Activated CD8-positive, alpha-beta memory T cell treated with anti-CD3 and anti-CD28 coated beads, Interleukin-2, amount 50 U/mL, for 24 hours (primary cell): Measurements from ENCODE around the gene PID1.
"Not testable (repeated sequence)": the region's sequence is repeated elsewhere in the genome, so short reads cannot be mapped to it uniquely, and the experiment has no call there.

Source experiments
- DNase-seq: peaks from one replicate; pipeline ENCODE4 v3.0.0-alpha.2; 2020; ENCODE audit errors: extremely low read depth

The PID1 gene

DNA sequence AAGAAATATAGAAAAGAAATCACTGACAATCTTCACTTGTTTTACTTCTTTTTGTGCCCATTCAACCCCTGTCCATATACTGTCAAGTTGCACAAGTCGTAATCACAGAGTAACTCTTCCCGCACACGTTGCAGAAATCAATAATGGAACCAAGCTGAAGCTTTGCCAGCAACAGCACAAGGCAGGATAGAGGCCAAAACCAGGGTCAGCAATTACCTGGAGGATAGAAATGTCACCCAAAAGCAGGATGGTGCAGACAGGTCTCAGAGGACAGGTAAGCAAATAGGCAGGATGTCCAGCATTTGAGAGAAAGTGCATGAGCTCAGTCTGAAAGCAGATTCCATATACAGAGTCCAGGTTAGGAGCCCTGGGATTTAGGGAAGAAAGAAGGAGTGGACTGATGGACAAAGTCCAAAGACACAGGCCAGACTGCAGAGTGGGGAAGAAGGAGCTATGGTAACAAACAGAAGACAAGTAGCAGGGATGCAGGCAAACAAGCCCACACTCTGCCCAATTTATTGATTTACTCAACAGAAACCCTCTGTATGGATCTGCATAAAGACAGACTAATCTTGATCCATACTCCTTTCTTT lies 52.7 kb downstream of the PID1 start:
- DNase-seq, result no peak

DNA sequence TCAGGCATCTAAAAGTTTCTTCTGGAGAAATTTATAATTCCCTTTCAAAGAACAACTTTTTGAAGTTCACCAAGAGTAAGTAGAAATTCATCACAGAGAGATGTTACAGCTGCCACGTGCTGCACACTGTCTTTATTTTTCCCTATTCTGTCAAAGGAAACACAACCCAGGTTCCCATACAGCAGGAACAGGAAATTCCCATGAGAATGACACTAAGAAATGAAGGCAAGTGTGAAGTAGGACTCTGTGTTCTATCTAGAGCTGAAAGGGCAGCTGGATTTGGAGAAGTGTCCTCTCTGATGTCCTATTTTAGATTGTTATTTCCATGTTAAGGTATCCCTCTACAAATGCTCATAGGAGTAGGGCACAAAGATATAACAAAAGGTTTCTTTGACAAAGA lies 58.8 kb downstream of the PID1 start:
- DNase-seq, result no peak

DNA sequence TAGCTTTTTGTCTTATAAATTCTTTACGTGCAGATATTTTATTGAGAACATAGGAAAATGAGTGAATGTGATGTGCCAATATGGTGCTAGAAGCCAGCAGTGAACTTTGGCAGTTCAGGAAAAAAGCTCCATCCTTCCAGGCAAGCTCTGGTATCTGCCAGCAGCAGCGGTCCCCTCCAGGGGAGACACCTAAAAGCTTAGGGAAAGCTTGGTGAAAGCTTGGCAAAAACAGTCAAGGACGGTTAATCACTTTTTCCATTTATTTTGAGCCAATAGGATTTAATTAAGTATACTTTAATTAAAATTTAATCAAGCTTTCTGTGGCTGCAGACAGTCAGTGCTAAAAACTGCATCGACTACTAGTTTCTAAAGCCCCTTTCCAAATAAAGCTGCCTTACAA lies 60.4 kb downstream of the PID1 start:
- DNase-seq, result no peak

DNA sequence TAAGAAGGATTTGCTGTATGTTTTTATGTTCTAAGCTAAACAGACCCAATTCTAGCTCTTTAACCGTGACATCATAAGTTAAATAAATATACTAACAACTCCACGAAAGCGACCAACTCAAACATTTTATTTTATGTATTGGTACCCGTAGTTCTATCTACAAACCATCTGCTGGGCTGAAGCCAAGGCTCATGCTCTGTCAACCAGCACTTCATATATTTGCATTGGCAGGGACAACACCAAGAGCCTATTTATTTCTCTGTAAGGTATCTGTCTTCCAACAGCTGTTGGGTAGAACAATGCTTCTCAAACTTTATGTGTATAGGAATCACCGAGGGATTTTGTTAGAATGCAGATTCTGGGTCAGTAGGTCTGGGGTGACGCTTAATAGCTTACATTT lies 64.5 kb downstream of the PID1 start:
- no peak for DNase-seq

DNA sequence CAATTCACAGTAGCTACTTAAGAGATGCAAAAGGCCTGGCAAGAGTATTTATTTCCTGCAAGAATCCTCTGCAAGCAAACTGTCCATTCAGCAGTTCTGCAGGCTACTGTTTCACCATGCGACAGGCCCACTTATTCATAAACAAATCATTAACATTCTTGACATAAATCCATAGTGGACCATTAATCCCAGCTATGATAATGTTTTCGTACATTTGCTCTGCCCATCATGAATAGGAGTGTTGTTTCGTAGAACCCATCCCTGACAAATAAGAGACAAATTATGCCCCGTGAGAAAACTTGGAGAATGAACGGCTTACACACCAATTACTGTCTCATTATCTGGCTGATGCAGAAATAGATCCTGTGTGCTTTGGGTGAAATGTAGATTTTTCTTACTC lies 65.4 kb downstream of the PID1 start:
- no peak for DNase-seq

DNA sequence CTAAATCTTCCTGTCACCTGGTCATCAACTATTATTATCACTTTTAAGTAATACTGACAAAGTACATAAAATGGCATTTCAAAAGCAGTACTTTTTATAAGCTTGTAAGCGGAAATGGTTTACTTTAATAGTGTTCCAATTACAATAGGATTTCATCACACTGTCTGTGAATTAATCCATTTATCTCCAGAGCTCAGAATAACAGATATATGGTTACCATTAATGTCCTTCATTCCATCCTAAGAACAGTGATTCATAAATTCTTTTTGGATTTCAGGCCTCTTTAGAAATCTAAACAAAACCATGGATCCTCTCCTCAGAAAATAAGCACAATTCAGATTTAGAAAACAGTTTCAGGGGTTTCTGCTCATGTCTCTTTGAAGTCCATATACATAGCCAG lies 68.4 kb downstream of the PID1 start:
- no peak for DNase-seq

DNA sequence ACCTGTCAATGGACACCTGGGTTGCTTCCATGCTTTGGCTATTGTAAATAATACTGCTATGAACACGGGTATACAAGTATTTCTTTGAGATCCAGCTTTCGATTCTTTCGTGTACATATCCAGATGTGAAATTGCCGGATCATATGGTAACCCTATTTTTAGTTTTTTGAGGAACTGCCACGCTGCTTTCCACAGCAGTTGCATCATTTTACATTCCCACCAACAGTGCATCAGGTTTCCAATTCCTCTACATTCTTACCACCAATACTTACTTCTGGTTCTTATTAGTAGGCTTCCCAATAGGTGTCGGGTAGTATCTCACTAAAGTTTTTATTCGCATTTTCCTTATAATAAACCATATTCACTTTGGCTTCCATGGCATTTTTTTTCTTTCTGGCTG lies 69.6 kb downstream of the PID1 start:
- no peak for DNase-seq

DNA sequence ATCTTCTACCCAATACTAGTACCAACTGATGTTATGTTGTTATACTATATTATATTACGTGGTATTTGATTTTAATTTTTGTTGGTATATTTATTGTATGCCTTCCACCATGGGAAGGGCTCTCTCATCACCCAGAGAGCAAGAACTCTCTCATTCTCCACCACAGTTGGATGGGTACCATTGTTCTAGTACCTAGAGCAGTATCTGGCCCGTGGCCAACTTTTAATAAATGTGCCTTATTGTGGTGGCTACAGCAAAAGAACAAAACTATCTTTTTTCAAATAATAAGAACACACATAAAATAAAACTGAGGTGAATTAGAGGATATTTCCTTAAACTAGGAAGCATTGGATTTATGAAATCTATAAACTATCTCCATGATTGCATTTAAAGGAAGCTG lies 71.8 kb downstream of the PID1 start:
- no peak for DNase-seq

DNA sequence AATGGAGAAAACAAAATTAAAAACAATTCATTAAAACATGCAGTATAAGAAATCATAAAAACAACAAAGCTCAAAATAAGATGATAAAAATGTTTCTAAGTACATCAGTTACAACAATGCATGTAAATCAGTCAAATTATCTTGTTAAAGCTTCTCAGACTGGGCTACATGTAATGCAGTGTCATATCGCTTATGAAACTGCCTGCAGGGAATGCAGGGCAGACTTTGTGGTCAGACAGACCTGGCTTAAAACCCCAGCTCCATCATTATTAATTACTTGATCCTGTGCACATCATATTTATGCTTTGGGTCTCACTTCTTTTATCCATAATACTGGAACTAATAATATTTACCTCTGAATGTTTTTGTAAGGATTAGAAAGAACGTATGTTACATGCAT lies 74.6 kb downstream of the PID1 start:
- DNase-seq, result no peak

DNA sequence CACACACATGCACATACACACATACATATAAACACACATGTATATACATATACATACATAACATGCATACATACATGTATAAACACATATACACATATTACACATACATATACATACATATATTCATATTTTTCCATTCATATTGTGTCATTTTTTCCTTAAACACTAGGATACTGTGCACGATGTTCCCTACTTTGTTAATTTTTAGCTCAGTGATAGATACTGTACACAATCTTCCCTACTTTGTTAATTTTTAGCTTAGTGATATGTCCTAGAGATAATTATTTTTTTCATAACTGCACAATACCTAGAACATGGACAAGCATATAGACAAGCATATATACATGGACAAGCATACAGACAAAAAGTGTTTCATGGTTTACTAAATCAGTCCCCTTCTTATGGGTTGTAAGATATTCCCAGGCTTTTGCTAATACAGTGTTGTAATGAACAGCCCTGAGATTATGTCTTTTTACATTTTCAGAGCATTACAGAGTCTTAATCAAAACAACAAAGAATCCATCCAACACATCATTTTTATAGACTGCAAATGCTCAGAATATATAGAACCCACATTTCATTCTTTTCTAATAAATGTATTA lies 75.6 kb downstream of the PID1 start:
- DNase-seq, result no peak

DNA sequence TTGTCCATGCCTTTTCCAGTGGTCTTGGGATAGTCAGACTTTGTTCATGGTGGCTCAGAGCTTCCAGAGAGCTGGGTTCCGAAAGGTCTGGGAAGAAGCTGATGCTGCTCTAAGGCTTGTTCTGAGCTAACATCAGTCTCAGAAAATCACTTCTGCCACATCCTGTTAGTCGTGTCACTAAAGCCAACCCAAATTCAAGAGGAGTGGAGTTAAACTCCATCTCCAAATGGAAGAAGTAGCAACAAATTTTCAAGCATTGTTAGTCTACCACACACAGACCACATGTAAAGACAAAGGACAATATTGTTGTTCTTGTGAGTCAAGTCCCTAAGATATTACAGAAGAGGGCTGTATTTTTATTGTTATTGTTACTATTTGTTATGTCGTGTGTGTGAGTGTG lies 77.8 kb downstream of the PID1 start:
- DNase-seq, result no peak

DNA sequence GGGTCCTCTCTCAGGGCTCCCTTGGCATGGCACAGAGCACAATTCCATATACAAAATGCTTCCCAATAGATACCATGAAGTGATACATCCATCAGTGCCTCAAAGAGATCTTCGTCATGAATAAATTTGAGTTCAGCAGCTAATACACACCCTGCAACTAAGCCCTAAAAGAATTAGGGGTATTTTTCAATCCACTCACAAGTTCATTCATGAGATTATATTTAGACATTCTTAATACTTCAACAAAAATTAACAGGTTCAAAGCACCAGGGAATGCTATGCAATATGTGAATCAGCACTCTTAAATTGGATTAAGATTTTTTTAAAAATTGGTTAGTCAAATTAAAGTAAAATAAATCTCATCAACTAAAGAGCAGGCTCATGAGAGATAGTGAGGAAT lies 79.7 kb downstream of the PID1 start:
- no peak for DNase-seq

DNA sequence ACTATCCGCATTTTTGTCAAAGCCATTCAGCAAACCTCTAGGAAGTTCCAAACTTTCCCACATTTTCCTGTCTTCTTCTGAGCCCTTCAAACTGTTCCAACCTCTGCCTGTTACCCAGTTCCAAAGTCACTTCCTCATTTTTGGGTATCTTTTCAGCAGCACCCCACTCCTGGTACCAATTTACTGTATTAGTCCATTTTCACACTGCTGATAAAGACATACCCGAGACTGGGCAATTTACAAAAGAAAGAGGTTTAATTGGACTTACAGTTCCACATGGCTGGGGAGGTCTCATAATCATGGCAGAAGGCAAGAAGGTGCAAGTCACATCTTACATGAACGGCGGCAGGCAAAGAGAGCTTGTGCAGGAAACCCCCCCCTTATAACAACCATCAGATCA lies 84.0 kb downstream of the PID1 start:
- not testable (repeated sequence) for DNase-seq

DNA sequence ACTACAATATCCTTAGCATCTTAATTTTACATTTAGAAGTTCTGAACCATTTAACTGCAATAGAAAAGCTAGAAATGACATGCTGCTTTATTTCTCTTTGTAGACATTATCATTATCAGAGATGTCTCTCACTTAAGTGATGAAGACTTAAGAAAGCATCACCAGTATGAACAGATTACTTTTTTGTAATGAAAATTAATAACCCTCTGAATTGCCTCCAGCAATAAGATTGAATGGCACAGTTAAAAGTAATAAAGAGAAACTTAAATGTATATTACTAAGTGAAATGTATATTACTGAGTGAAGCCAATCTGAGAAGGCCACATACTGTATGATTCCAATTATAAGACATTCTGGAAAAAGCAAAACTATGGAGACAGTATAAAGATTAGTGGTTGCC lies 89.4 kb downstream of the PID1 start:
- no peak for DNase-seq

DNA sequence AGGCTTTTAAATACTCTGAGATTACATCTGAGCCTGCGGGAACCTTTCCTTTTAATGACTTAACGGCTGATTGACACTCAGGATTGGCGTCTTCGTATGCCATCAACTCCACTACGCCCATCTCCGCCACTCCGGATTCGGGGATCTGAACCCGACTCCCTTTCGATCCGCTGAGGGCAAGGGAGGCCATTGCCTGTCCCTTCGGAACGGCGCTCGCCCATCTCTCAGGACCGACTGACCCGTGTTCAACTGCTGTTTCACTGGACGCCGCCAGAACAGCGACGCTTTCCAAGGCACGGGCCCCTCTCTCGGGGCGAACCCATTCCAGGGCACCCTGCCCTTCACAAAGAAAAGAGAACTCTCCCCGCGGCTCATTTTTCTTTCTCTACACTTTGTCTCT lies 90.4 kb downstream of the PID1 start:
- DNase-seq, result no peak

DNA sequence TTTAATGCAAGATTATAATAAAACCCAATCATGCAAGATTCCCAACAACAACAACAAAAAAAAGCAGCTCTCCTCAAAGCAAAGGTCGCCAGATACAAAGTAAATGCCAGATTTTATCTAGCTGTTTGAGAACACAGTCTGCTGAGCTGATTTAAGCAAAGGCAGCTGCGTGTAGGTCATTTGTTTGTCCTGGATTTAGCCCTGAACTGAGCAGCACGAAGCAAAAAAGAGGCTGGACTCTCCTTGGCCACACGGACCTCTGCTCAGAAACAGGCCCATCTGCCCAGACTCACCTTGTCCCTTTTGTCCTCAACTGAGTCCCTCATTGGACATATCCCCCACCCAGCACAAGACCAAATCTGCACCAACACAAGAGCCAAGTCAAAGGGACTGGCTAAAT lies 91.5 kb downstream of the PID1 start:
- DNase-seq, result no peak

DNA sequence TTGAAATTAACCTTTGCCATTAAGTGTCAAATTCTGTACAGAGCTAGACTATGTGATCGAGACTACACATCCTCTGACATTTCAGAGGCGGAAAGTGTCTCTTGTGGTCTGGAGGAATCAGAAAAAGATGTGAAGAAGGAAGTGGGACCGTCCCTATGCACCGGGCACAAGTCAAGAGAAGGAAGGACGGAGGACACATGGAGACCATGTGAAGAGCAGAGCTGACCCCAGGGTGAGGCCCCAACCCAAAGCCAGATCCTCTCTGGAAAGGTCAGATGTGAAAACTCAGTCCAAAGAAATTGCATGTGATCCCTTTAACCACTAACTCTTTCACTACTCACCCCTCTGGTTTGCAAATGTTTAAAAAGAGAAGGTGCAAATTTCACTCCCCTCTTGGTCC lies 92.4 kb downstream of the PID1 start:
- no peak for DNase-seq

DNA sequence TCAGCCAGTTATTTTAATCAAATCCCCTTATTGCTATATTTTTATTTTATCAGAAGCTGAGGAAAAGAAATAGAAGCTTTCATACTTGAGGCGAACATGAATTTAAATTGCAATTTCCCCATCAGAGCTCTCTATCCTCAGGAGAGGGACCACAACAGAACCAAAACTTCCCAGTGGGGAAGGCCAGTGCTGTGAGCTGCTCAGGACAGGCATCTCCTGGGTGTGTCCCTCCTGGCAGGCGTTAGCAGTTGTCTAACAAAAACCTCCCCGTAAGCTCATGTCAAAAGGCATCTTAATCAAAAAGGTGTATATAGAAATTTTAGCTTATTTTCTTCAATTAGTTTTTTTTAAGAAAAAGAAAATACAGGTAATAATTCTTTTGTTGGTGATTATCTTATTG lies 93.0 kb downstream of the PID1 start:
- no peak for DNase-seq

DNA sequence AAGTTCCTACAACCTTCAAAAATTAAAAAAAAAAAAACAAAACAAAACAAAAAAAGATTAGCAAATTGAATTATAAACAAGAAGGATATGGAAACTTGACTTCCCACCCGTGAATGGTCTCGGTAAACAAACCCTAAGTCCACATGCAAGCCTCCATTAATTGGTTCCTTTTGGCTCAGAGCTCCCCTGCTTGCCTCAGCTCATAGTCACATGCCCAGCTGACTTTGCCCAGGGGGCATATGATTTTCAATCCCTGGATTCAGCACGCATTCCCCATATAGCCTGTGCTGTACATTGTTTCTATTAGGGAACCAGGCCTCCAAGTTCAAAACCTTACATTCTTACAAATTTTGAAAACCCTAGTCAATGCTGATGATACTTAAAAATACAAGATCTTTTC lies 95.0 kb downstream of the PID1 start:
- DNase-seq, result no peak

DNA sequence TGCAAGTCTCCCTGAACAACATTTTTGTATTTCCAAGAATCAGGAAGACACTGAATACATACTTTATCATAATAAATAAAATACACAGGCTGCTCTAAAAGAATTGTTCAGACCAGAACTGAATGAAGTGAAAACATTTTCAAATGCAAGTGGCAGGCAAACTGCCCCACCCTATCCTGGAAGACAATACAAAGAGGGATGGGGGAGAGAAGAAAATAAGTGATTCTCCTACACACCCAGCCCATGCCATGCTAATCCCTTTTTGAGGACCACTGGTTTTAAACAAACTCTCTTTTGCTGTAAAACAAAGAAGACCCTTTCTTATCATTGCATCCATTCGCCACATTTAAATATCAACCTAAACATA lies 95.6 kb downstream of the PID1 start:
- no peak for DNase-seq

DNA sequence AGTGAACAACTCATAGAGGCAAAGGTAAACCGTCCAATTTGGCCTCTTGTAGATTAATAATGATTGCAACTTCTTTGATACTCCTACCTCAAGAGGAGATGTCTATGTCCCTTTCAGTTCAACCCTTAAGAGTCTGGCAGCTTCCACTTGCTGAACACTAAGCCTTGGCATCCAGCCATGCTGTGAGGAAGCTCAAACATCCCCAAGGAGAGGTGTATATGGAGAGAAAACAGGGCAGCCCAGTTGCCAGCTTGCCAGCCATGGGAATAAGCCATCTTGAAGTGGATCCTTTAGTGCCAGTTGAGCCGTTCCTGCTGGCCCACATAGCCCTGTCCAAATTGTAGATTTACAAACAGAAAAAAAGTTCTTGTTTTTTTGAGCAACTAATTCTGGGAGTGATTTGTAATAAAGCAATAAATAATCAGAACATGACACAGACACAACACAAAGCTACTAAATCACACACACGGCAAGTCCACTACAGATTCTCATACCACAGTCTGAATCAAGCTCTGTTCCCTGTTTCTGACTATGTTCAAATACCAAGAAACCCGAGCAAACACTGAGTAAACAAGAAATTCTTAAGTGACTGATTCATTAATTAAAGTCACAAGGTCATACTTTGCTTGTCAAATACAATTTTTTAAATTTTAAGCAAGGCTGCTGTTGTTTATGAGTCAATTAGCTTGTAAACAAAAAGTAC lies 96.1 kb downstream of the PID1 start:
- no peak for DNase-seq

DNA sequence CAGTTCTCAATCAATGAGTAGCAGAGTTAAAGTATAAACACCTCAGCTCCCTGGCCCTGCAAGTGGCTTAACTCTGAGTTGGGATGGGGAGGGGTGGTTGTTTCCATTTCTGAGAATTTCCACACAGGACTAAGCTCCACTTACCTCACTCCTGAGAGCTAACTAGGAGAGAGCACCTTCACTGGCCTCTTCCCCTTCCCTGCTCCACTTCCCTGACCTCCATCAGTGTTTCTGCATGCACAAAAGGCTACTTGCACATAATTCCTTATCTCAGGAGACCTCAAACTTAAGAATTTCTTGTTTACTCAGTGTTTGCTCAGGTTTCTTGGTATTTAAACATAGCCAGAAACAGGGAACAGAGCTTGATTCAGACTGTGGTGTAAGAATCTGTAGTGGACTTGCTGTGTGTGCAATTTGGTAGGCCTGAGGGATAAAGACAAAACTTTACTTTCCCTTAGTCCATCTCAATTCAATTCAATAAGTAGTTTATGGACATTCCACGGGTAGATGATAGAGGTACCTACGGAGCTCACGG lies 97.2 kb downstream of the PID1 start:
- no peak for DNase-seq

DNA sequence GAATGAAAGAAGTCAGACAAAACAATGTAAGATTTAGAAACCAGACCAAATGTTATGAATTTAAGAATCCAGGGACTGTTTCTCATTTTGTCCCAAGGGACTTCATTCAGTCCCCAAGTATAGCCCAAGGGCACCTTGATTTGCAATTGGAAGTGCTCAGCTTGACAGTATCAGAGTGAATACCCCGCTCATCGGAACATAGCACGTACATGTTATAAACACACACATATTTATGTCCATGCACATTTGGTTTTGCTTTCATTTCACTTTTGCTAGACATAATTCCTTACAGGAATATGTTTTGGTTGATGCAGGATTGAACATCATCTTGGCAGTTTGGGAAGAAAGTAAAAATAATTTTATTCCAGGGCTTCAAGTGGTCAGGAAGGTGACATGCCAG lies 100.2 kb downstream of the PID1 start:
- no peak for DNase-seq

DNA sequence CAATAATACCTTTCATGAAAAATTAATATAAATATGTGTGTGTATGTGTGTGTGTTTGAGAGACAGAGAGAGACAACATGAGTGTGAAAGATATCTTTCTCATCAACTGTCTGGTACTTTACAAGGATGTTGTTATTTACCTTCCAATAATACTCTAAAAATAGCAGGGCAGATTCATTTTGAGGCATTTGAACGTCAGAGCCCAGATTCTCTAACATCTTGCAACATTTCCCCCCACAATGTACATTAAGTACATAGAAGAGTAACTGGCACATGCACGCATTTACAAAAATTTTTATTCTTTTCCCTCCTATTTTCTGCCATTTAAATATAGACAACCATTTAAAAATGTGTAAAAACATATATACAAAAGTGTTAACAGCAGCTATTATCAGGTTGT lies 100.9 kb downstream of the PID1 start:
- no peak for DNase-seq
